HL-60 (cell line): ENCODE results near the gene RPS6KA3.

ENCODE experiments used
- DNase-seq, 2 experiments: peaks; one replicate each; pipeline ENCODE4 v3.0.0-alpha.2; 2010 to 2020; ENCODE audit warnings: low read depth in 1 of 2, low spot score in 1 of 2
- H3K27ac ChIP-seq: fragments of 250-450 bp; sonication (Bioruptor Pico); replicated peaks from 2 replicates; pipeline ENCODE4 v1.5.1; 2020; ENCODE audit warnings: mild to moderate bottlenecking, moderate library complexity
- H3K27me3 ChIP-seq: fragments of 250-450 bp; sonication (Bioruptor Pico); 2 replicates; pipeline ENCODE4 v1.5.1; 2021; ENCODE audit warnings: mild to moderate bottlenecking, moderate library complexity; ENCODE audit not compliant: insufficient read depth, poor library complexity, severe bottlenecking
- H3K4me3 ChIP-seq: replicated peaks from 2 replicates; pipeline ENCODE4 v1.5.1; 2011; ENCODE audit warnings: mild to moderate bottlenecking, control low read depth, low read length; ENCODE audit not compliant: insufficient read depth
- GABPA ChIP-seq: IDR thresholded peaks from 2 replicates; pipeline ENCODE4 v1.6.1; 2012; ENCODE audit warnings: low read depth
- POLR2AphosphoS5 ChIP-seq: IDR thresholded peaks from 2 replicates; pipeline ENCODE4 v1.6.1; 2012; ENCODE audit warnings: low read depth
- SPI1 ChIP-seq: IDR thresholded peaks from 2 replicates; pipeline ENCODE4 v1.6.1; 2012; ENCODE audit warnings: low read depth, mild to moderate bottlenecking, borderline replicate concordance
- TF ChIP-seq, protein P1 (sequence below): IDR thresholded peaks from one replicate; pipeline ENCODE4 v1.5.1; 2011; ENCODE audit warnings: low read length, control low read depth, inconsistent platforms; ENCODE audit not compliant: insufficient read depth
- TF ChIP-seq, protein P2 (sequence below): IDR thresholded peaks from 2 replicates; pipeline ENCODE4 v1.6.1; 2012; ENCODE audit warnings: low read depth; ENCODE audit not compliant: insufficient replicate concordance

The RPS6KA3 gene

DNA sequence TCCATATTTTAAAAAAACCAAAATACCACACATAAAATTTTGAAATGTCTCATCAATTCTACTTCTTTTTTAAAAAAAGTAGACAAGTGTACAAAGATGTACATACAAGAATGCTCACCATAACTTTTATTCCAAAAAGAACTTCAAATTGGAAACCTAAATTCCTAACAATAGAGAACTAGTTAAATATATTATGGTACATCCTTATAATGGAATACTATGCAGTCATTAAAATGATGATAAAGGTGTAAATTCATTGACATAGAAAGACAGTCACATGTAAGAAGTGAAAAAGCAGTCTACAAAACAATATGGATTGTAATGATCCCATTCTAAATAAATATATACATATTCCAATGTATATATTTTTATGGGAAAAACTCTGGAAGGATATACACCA is 31.0 kb downstream of the RPS6KA3 start:
- no peaks in the 10 kb centered on the region for H3K27me3 ChIP-seq

DNA sequence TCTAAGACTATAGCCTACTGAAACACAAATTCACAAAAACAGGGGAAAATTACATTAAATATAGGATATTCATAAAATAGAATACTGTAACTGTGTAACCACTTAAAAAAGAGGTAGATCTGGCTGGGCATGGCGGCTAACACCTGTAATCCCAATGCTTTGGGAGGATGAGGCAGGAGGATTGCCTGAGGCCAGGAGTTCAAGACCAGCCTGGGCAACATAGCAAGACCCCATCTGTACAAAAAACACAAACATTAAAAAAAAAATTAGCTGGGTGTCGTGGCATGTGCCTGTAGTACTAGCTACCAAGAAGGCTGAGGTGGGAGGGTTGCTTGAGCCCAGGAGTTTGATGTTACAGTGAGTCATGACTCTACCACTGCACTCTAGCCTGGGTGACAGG is 33.4 kb downstream of the RPS6KA3 start:
- Histone ChIP-seq H3K27me3 (no peaks in the 10 kb centered on the region), H3K27ac (no peak overlapping the region), H3K4me3 (no peak overlapping the region)
- no peak for TF ChIP-seq GABPA
- no peak for TF ChIP-seq POLR2AphosphoS5
- TF ChIP-seq SPI1: no peak
- TF ChIP-seq, protein P1, sequence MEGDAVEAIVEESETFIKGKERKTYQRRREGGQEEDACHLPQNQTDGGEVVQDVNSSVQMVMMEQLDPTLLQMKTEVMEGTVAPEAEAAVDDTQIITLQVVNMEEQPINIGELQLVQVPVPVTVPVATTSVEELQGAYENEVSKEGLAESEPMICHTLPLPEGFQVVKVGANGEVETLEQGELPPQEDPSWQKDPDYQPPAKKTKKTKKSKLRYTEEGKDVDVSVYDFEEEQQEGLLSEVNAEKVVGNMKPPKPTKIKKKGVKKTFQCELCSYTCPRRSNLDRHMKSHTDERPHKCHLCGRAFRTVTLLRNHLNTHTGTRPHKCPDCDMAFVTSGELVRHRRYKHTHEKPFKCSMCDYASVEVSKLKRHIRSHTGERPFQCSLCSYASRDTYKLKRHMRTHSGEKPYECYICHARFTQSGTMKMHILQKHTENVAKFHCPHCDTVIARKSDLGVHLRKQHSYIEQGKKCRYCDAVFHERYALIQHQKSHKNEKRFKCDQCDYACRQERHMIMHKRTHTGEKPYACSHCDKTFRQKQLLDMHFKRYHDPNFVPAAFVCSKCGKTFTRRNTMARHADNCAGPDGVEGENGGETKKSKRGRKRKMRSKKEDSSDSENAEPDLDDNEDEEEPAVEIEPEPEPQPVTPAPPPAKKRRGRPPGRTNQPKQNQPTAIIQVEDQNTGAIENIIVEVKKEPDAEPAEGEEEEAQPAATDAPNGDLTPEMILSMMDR: no peak
- DNase-seq: no peak

More for the DNA sequence above, 31.0 kb downstream of the RPS6KA3 start:
- TF ChIP-seq GABPA (no peak), SPI1 (no peak), POLR2AphosphoS5 (no peak)
- TF ChIP-seq, protein P2, sequence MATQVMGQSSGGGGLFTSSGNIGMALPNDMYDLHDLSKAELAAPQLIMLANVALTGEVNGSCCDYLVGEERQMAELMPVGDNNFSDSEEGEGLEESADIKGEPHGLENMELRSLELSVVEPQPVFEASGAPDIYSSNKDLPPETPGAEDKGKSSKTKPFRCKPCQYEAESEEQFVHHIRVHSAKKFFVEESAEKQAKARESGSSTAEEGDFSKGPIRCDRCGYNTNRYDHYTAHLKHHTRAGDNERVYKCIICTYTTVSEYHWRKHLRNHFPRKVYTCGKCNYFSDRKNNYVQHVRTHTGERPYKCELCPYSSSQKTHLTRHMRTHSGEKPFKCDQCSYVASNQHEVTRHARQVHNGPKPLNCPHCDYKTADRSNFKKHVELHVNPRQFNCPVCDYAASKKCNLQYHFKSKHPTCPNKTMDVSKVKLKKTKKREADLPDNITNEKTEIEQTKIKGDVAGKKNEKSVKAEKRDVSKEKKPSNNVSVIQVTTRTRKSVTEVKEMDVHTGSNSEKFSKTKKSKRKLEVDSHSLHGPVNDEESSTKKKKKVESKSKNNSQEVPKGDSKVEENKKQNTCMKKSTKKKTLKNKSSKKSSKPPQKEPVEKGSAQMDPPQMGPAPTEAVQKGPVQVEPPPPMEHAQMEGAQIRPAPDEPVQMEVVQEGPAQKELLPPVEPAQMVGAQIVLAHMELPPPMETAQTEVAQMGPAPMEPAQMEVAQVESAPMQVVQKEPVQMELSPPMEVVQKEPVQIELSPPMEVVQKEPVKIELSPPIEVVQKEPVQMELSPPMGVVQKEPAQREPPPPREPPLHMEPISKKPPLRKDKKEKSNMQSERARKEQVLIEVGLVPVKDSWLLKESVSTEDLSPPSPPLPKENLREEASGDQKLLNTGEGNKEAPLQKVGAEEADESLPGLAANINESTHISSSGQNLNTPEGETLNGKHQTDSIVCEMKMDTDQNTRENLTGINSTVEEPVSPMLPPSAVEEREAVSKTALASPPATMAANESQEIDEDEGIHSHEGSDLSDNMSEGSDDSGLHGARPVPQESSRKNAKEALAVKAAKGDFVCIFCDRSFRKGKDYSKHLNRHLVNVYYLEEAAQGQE: no peak
- TF ChIP-seq, protein P1: no peak
- DNase-seq: no peak
- H3K27ac ChIP-seq: no peak overlapping the region
- no peak overlapping the region for H3K4me3 ChIP-seq

DNA sequence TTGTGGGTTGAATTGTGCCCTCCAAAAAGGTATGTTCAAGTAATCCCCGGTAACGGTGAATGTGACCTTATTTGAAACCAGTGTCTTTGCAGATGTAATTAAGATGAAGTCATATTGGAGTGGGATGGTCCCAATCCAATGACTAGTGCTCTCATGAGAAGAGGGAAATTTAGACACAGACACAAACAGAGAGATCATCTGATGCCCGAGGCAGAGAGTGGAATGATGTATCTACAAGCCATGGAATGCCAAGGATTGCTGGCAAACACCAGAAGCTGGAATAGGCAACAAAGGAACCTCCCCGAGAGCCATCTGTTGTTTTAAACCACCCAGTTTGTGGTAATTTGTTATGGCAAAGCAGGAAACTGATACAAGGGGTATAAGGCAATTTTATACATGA is 35.1 kb downstream of the RPS6KA3 start:
- H3K4me3 ChIP-seq: no peak overlapping the region
- H3K27me3 ChIP-seq: no peaks in the 10 kb centered on the region
- H3K27ac ChIP-seq: no peak overlapping the region
- DNase-seq: no peak
- TF ChIP-seq SPI1: no peak
- TF ChIP-seq, protein P2: no peak
- TF ChIP-seq, protein P1: no peak
- TF ChIP-seq GABPA: no peak
- TF ChIP-seq POLR2AphosphoS5: no peak

DNA sequence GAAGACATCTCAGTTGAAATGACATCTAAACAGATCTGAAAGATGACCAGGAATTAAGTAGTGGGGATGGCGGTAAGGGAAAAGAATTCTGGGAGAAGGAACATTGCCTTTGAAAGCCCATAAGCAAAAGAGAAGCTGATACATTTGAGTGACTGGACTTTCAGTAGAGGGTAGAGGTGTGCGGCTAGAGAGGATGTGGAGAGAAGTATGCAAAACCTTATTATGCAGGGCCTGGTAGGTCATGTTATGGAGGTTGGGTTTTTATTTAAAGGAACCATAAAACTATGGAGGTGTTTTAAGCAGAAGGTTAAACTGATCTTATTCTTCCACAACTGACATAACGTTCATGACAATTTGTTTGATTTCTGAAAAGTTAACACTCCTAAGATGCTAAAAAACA is 36.3 kb downstream of the RPS6KA3 start:
- Histone ChIP-seq H3K4me3 (no peak overlapping the region), H3K27me3 (no peaks in the 10 kb centered on the region), H3K27ac (no peak overlapping the region)
- no peak for DNase-seq
- TF ChIP-seq POLR2AphosphoS5: no peak
- TF ChIP-seq, protein P1: no peak
- no peak for TF ChIP-seq SPI1
- TF ChIP-seq, protein P2: no peak
- TF ChIP-seq GABPA: no peak
